Gastrocnemius medialis (tissue), 4 donors: Measurements from ENCODE around the gene ASB2. TPM values are rescaled to one million over a fixed set of nuclear protein-coding genes. Genes with fewer than 3 reads are reported as not detected.

ENCODE experiments used
- ATAC-seq, 2 donors: fragments of 150-250 bp; one replicate each; pipeline ENCODE4 v1.9.1; 2016
- DNase-seq, 2 donors: peaks; one replicate each; pipeline ENCODE4 v3.0.0-alpha.2; 2019
- H3K27ac ChIP-seq, 4 donors: fragments of 200-600 bp; sonication (generic); 1 replicate in 1 of 4; 2 replicates in 3 of 4; pipeline ENCODE4 v1.5.1; 2016 to 2018; ENCODE audit warnings: mild to moderate bottlenecking in 2 of 4, moderate library complexity in 1 of 4
- H3K27me3 ChIP-seq, 3 donors: fragments of 200-600 bp; sonication (generic) in 2 of 3; 1 replicate in 1 of 3; 2 replicates in 2 of 3; pipeline versions ENCODE4 v1.5.1 to v1.6.0; 2016 to 2019; ENCODE audit warnings: mild to moderate bottlenecking in 1 of 3, moderate library complexity in 1 of 3
- H3K36me3 ChIP-seq, 2 donors: fragments of 200-600 bp; sonication (generic) in 1 of 2; one replicate each; pipeline ENCODE4 v1.5.1; 2017 to 2018
- H3K4me1 ChIP-seq, 2 donors: fragments of 200-600 bp; sonication (generic) in 1 of 2; one replicate each; pipeline ENCODE4 v1.5.1; 2016 to 2017; ENCODE audit warnings: mild to moderate bottlenecking in 2 of 2
- H3K4me3 ChIP-seq, 4 donors: fragments of 200-600 bp; sonication (generic) in 3 of 4; 1 replicate in 1 of 4; 2 replicates in 3 of 4; pipeline ENCODE4 v1.5.1; 2016 to 2019; ENCODE audit warnings: mild to moderate bottlenecking in 2 of 4
- H3K9me3 ChIP-seq, 3 donors: fragments of 200-600 bp; sonication (generic) in 2 of 3; 1 replicate in 1 of 3; 2 replicates in 2 of 3; pipeline ENCODE4 v1.5.1; 2016 to 2019
- CTCF ChIP-seq, 5 experiments: fragments of 450-650 bp in 3 of 5; fragments of 200-600 bp in 2 of 5; sonication (generic) in 2 of 5; IDR thresholded peaks in 4 of 5; conservative IDR thresholded peaks in 1 of 5; 1 replicate in 4 of 5; 2 replicates in 1 of 5; pipeline ENCODE4 v1.5.1; 2016 to 2019; ENCODE audit warnings: antibody characterized with exemption in 5 of 5, mild to moderate bottlenecking in 3 of 5, moderate library complexity in 3 of 5
- POLR2A ChIP-seq, 2 donors: fragments of 450-650 bp; IDR thresholded peaks; one replicate each; pipeline ENCODE4 v1.6.1; 2017; ENCODE audit warnings: antibody characterized with exemption in 2 of 2, mild to moderate bottlenecking in 2 of 2, moderate library complexity in 2 of 2
- in situ Hi-C, 4 donors: fragments of 200-750 bp; cut with MboI; loops; one replicate each; pipeline versions ENCODE4 v1.15.0 to v1.8.0; 2017; ENCODE audit warnings: low sequenced_read_pairs in 4 of 4
- intact Hi-C: fragments of 100-400 bp; cut with DNase I; formaldehyde crosslinking; loops from one replicate; pipeline ENCODE4 v1.15.1; 2023; ENCODE audit warnings: low total_unique reads
- total RNA-seq, 4 donors: library from RNA; depleted of rRNA; stranded (reverse); fragments of >200 nt; gene quantifications; one replicate each; pipeline versions ENCODE4 v1.1.0 to v1.2.3, GENCODE V29; 2016

Gene ASB2
- total RNA-seq, 4 donors from 2014 or later = 335 to 819 (median 539) TPM

DNA sequence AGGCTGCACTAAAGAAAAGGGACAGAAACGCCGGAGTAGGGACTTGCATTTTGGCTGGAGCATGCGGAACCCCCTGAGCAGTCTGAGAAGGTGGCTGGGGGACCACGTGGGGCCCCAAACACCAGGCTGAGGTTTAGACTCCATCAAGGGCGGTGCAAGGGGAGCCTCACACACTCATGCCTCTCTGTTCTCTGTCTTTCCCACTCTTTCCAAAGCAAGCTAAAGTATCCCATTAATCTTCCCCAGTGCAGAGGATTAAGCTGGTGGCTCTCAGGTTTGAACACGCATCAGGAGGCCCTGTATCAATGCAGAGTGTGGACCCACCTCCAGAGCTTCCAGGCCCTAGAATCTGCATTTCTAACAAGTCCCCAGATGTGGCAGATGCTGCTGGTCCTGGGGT is 34.3 kb upstream of the ASB2 start:
- DNase-seq (no peak), ATAC-seq (no peak)
- TF ChIP-seq CTCF (IDR thresholded peaks at IDR 0.05 in 4 of 5, conservative IDR thresholded peaks at IDR 0.05 in 1 of 5) (no peak), POLR2A (IDR thresholded peaks at IDR 0.05) (no peak)
- Histone ChIP-seq H3K4me3 (no peak overlapping the region), H3K27me3 (no peaks in the 10 kb centered on the region), H3K27ac (no peak overlapping the region), H3K36me3 (no peaks in the 10 kb centered on the region), H3K4me1 (peaks cover 0 to 6% of the 10 kb centered on the region in 2 donors), H3K9me3 (no peaks in the 10 kb centered on the region)
- in situ Hi-C loops (no loop called here), intact Hi-C loops (no loop called here)

DNA sequence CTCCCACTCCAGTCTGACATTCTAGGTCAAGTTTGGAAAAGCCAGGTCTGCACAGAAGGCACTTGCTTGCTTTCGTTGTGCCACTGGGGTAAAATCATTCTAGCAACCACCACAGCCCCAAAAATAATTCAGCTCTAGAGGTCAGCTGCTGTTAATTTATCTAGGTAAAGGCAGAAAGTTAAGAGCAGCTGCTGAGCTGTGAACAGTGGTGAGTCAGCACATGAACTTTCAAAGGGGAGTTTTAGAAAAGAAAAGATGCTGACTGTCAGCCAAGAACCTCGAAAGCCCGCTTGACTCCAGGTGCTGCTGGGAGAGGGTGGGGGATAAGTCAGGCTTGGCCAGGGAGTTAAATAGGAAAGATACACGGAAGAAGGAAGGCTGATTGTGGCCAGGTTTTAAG is 33.4 kb upstream of the ASB2 start:
- H3K36me3 ChIP-seq = no peaks in the 10 kb centered on the region
- no peak for ATAC-seq
- intact Hi-C loops (loop anchor here (10.0 kb wide), 1 partner anchor 355 kb away; no protein-coding TSS in a partner anchor), in situ Hi-C loops (loop anchor here in 1 of 4 donors (10.0 kb wide), 1 partner anchor 355 kb away; no protein-coding TSS in a partner anchor)
- no peak for DNase-seq
- no peak for TF ChIP-seq POLR2A (IDR thresholded peaks at IDR 0.05)
- no peak for TF ChIP-seq CTCF (IDR thresholded peaks at IDR 0.05 in 4 of 5, conservative IDR thresholded peaks at IDR 0.05 in 1 of 5)
- H3K27me3 ChIP-seq = no peaks in the 10 kb centered on the region
- no peak overlapping the region for H3K4me3 ChIP-seq
- H3K4me1 ChIP-seq = peaks cover 0 to 6% of the 10 kb centered on the region in 2 donors
- H3K9me3 ChIP-seq = no peaks in the 10 kb centered on the region
- H3K27ac ChIP-seq = no peak overlapping the region

GRCh38 chr14:94008234-94008633 is 31.9 kb upstream of the ASB2 start:
- Histone ChIP-seq H3K9me3 (no peaks in the 10 kb centered on the region), H3K27me3 (no peaks in the 10 kb centered on the region), H3K27ac (no peak overlapping the region), H3K36me3 (no peaks in the 10 kb centered on the region), H3K4me3 (no peak overlapping the region), H3K4me1 (peaks cover 0 to 6% of the 10 kb centered on the region in 2 donors)
- no peak for DNase-seq
- in situ Hi-C loops (loop anchor here in 1 of 4 donors (10.0 kb wide), 1 partner anchor 353 kb away; no protein-coding TSS in a partner anchor), intact Hi-C loops (loop anchor here (10.0 kb wide), 1 partner anchor 353 kb away; no protein-coding TSS in a partner anchor)
- no peak for ATAC-seq
- TF ChIP-seq POLR2A (IDR thresholded peaks at IDR 0.05) (no peak), CTCF (IDR thresholded peaks at IDR 0.05 in 4 of 5, conservative IDR thresholded peaks at IDR 0.05 in 1 of 5) (no peak)

- ATAC-seq (no peak), DNase-seq (no peak)
- H3K27ac ChIP-seq = no peak overlapping the region
- in situ Hi-C loops = loop anchor here in 1 of 4 donors (10.0 kb wide), 1 partner anchor 351 kb away; no protein-coding TSS in a partner anchor
- no peaks in the 10 kb centered on the region for H3K36me3 ChIP-seq
- no peaks in the 10 kb centered on the region for H3K27me3 ChIP-seq
- intact Hi-C loops = loop anchor here (10.0 kb wide), 1 partner anchor 351 kb away; no protein-coding TSS in a partner anchor
- TF ChIP-seq POLR2A (IDR thresholded peaks at IDR 0.05) (no peak), CTCF (IDR thresholded peaks at IDR 0.05 in 4 of 5, conservative IDR thresholded peaks at IDR 0.05 in 1 of 5) (peak in 2 of 5 experiments; percentile 18 to 25)
- H3K4me1 ChIP-seq = peaks cover 4 to 17% of the 10 kb centered on the region in 2 donors
- no peak overlapping the region for H3K4me3 ChIP-seq
- H3K9me3 ChIP-seq = no peaks in the 10 kb centered on the region
These were observed 29.1 kb upstream of the ASB2 start for GRCh38 chr14:94005324-94006073.
